Liver (tissue), 3 donors: ENCODE data around the gene ADTRP.

ENCODE experiments used
- CTCF ChIP-seq: fragments of 150-350 bp; IDR thresholded peaks from 2 replicates; pipeline ENCODE4 v1.5.1; 2017; ENCODE audit warnings: improper control_type of control experiment, low read depth, low read length; ENCODE audit not compliant: missing input control
- JUND ChIP-seq, 2 donors: IDR thresholded peaks; 2 replicates each; pipeline ENCODE4 v1.6.1; 2016; ENCODE audit warnings: antibody characterized with exemption in 2 of 2
- RAD21 ChIP-seq, 2 donors: IDR thresholded peaks; 2 replicates each; pipeline ENCODE4 v1.6.1; 2016; ENCODE audit warnings: antibody characterized with exemption in 2 of 2, mild to moderate bottlenecking in 2 of 2
- RXRA ChIP-seq, 2 donors: IDR thresholded peaks; 2 replicates each; pipeline ENCODE4 v1.6.1; 2017 to 2018; ENCODE audit warnings: antibody characterized with exemption in 2 of 2, mild to moderate bottlenecking in 1 of 2
- donor health status: healthy.
- donor health status: healthy.

- TF ChIP-seq RXRA (IDR thresholded peaks at IDR 0.05), result no peak
- TF ChIP-seq JUND (IDR thresholded peaks at IDR 0.05), result no peak
- TF ChIP-seq CTCF, result no peak
- TF ChIP-seq RAD21 (IDR thresholded peaks at IDR 0.05), result no peak
Observed at GRCh38 chr6:11669696-11670095, 108.9 kb downstream of the ADTRP start.
